DOHH2 (cell line): ENCODE data around the gene MRTFA.

Experiments used
- CTCF ChIP-seq: fragments of 200-600 bp; sonication (generic); IDR thresholded peaks from one replicate; pipeline ENCODE4 v1.5.1; 2014; ENCODE audit warnings: antibody characterized with exemption, mild to moderate bottlenecking, low read depth, low read length; ENCODE audit not compliant: poor library complexity, severe bottlenecking
- EZH2phosphoT487 ChIP-seq: fragments of 200-600 bp; sonication (generic); IDR thresholded peaks from 2 replicates; pipeline ENCODE4 v1.6.1; 2017; ENCODE audit warnings: borderline replicate concordance, mild to moderate bottlenecking, antibody characterized with exemption, low read length, moderate library complexity, mixed read lengths

DNA sequence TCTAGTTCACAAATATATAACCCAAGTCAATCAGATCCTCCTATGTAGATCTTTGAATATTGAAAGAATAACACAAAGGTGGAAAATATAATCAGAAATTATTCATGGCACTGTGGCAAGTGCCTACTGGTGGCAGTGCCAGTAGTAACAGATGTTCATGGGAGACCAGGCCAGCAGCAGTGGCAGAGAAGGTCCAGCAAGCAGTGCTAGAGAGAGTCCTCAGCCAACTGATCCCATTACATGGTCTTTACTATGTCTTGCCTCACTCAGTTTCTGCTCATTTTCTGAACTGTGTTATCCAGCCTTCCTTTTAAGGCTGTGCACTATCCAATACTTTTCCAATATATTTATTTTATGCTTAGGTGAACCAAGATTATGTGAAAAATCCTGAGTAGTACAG, 124.9 kb downstream of the MRTFA start:
- TF ChIP-seq CTCF (no peak), EZH2phosphoT487 (no peak)
